ENCODE results near the gene DENND1A. TPM values are rescaled to one million over a fixed set of nuclear protein-coding genes. Genes with fewer than 3 reads are reported as not detected.

Gene DENND1A
- total RNA-seq, 2 experiments from 2014 or later: 13.9 to 20.3 TPM

DNA sequence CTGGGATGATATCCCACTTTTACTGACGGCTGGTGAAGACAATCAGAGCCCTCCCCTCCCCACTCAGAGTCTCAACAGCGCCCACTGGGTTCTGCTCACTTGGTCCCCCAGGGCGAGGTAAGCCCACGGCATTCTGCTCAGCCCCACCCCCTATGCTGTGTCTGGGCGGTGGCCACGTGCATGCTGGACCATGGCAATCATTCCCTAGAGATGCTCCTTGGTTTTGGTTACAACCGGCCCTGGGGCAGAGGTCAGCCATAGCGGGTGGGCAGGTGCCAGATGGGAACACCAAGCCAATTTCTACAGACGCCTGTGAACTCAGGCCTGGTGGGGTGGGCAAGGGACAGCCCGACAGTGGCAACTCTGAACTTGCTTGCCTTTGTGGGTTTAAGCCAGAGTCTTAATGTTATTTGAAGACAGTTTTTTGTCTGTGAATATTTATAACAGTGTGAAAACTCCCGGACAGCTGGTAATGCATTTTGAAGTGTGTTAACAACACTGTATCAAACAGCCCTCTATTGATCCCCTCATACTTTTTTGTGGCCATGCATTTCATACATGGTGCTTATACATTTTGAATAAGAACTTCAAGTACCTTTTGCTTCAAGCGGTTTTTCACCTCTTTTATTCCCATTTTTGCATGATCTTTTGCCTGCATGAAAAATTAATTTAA is 479.7 kb downstream of the DENND1A start:
- Mint-ChIP-seq H3K27ac (no peak overlapping the region), H3K9me3 (no peaks in the 10 kb centered on the region), H3K4me3 (no peak overlapping the region), H3K36me3 (peaks cover 3% of the 10 kb centered on the region), H3K4me1 (no peaks in the 10 kb centered on the region), H3K27me3 (no peaks in the 10 kb centered on the region)
- ATAC-seq (ENCODE audit: low read depth) (no peak), DNase-seq (no peak)
- POLR2A ChIA-PET: no interaction called here

DNA sequence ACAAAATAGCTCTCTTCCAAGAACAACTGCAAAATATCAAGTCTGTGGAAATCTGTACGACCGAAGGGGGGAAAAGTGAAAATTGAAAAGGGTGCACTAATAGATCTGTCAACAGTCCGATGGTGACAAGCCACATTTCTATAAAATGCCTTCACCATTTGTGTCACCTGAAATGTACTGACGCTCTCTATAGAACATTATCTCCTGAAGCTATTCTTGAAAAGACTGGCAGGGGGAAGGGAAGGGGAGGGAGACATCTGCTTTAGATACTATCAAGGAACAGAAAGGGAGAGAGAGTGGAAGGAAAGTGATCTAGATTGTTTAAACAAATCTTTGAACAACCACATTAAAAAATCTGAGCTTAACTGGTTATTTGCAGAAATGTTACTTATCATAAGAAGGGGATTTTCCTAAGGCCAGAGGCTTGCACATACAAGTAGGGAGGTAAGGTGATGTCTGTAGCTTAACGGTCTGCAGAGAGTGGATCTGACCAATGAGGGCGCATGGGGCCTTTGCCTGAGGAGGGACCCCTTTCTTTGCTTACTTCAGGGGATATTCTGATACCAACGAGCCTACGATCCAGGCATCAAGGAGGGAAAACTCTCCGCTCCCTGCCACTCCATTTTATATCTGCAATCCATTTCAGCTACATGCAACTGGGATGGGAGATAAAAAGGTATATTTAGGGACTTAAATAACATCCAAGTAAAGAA is 481.8 kb downstream of the DENND1A start:
- Mint-ChIP-seq H3K36me3 (peaks cover 3% of the 10 kb centered on the region), H3K27ac (no peak overlapping the region), H3K4me1 (no peaks in the 10 kb centered on the region), H3K27me3 (no peaks in the 10 kb centered on the region), H3K4me3 (no peak overlapping the region), H3K9me3 (no peaks in the 10 kb centered on the region)
- POLR2A ChIA-PET: no interaction called here
- no peak for DNase-seq
- no peak for ATAC-seq (ENCODE audit: low read depth)

DNA sequence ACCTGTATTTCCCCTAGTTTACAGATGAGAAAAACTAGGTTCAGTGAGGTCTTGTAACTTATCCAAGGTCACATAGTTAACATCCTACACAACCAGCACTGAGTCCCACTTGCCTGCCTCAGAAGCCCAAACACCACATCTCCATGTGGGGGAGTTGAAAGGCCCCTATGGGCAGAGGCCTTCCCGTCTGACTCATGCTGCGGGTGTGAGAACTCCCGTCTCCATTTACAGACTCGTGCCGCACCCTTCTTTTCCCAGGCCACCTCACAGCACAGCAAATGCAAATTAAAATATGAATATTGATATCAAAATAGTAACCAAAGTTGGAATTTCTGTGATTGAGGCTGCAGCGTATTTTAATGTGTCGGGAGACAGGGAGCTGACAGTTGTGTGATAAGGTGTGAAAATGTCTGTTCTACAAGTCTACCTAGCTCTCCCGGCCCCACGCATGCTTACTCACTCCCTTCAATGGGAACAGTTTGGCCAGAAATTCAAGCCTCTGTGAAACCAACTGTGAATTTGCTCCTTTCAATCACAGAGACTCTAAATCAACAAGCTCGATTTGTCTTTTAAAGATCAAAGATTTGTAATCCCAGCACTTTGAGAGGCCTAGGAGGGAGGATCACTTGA is 483.8 kb downstream of the DENND1A start:
- Mint-ChIP-seq H3K36me3 (no peaks in the 10 kb centered on the region), H3K9me3 (no peaks in the 10 kb centered on the region), H3K27ac (no peak overlapping the region), H3K4me1 (no peaks in the 10 kb centered on the region), H3K4me3 (no peak overlapping the region), H3K27me3 (no peaks in the 10 kb centered on the region)
- no peak for DNase-seq
- ATAC-seq (ENCODE audit: low read depth): no peak
- POLR2A ChIA-PET: no interaction called here

DNA sequence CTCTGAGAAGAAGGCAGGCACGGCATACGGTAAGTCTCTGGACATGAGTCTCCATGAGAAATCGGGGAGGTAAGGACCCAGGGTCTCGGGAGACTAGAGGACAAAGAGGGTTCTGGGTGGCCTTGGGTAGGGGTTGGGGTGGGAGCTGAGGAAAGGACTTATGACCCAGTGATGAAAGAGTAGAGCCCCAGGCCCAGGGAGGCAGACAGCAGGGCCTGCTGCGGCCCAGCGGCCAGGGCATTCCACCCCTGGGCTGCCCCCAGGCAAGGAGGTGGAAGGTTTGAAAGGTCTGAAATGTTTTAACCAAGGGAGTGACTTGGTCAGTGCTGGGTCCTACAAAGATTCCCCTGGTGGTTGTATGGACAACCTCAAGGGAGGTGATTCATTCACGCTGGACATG is 484.8 kb downstream of the DENND1A start:
- DNase-seq: no peak
- no peaks in the 10 kb centered on the region for H3K27me3 Mint-ChIP-seq
- H3K27ac Mint-ChIP-seq: no peak overlapping the region
- no peaks in the 10 kb centered on the region for H3K36me3 Mint-ChIP-seq
- ATAC-seq (ENCODE audit: low read depth): no peak
- no peaks in the 10 kb centered on the region for H3K4me1 Mint-ChIP-seq
- POLR2A ChIA-PET: no interaction called here
- no peaks in the 10 kb centered on the region for H3K9me3 Mint-ChIP-seq
- no peak overlapping the region for H3K4me3 Mint-ChIP-seq

DNA sequence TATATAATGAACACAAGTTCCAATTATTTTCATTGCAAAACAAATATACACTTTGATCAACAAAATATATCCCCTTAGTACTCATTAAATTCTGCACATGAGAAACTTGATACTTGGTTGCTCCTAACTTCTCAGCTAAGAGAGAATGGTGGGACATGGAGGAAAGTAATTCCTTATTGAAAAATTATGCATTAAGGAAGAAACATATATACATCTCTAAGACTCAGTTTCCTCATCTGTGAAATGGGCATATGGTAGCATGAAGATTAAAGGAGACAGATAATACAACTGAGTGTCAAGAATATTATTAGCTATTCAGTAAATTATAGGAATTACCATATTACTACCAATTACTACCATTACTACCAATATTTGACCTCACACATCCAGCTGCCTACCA is 488.2 kb downstream of the DENND1A start:
- Mint-ChIP-seq H3K4me3 (no peak overlapping the region), H3K36me3 (no peaks in the 10 kb centered on the region), H3K27me3 (no peaks in the 10 kb centered on the region), H3K4me1 (no peaks in the 10 kb centered on the region), H3K9me3 (no peaks in the 10 kb centered on the region), H3K27ac (no peak overlapping the region)
- DNase-seq (no peak), ATAC-seq (ENCODE audit: low read depth) (no peak)
- POLR2A ChIA-PET: no interaction called here

DNA sequence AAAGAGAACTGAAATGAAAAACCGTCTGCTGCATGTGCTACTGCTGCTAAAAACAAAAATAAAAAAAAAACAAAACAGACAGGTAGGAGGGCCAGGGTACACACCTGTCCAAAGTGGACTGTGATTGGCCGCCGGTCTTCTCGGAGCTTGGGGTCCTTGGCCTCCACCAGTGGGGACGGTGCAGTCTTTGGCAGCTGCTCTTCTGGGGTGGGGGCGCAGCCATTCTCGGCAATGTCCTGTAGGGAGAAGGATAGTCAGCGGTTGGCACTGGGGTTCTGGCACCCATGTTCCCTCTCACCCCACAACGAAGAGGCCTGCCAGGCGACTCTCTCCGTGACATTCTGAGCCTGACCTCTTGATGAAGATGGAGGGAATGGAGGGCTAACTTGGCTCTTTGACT is 489.7 kb downstream of the DENND1A start:
- Mint-ChIP-seq H3K27me3 (no peaks in the 10 kb centered on the region), H3K9me3 (no peaks in the 10 kb centered on the region), H3K4me3 (no peak overlapping the region), H3K4me1 (peaks cover 3% of the 10 kb centered on the region), H3K36me3 (no peaks in the 10 kb centered on the region), H3K27ac (no peak overlapping the region)
- ATAC-seq (ENCODE audit: low read depth) (no peak), DNase-seq (no peak)
- POLR2A ChIA-PET: no interaction called here

DNA sequence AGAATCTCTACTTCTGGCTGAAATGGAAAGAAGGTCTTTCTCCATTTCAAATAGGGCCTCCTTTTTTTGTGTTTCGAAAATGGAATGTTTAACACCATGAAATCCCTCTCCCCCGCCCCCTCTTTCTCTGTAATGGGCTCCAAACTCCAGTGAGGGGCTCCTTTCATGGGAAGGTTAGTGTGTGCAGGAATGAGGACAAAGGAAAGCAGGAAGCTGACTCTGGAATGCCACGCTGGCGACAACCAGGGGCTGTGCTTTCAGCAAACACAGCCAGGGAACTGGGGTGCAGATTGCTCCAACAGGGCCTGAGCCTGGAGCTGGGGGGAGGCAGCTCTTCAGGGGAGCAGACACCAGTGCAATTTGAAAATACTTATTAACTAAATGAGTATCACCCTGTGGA is 491.1 kb downstream of the DENND1A start:
- Mint-ChIP-seq H3K36me3 (peaks cover 3% of the 10 kb centered on the region), H3K4me1 (peaks cover 3% of the 10 kb centered on the region), H3K4me3 (no peak overlapping the region), H3K27ac (no peak overlapping the region), H3K27me3 (no peaks in the 10 kb centered on the region), H3K9me3 (no peaks in the 10 kb centered on the region)
- ATAC-seq (ENCODE audit: low read depth) (no peak), DNase-seq (no peak)
- POLR2A ChIA-PET: no interaction called here

DNA sequence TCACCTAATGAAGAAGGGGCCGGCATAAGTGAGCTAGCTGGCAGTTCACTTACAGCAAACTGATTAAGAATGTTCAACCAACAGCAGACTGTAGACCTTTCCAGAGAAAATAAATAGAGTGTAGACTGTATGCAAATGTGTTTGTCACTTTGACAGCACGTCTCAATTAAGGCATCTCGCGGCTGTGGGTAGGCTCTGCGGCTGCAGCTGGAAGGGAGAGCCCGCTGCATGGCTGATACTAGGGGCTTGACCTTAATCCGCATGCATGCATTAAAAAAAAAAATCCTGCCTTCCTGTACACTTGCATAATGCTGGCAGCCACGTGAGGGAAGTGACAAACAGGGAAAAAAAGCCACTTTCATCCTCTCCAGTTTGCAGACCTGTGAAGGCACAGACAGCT is 491.6 kb downstream of the DENND1A start:
- no peaks in the 10 kb centered on the region for H3K27me3 Mint-ChIP-seq
- no peak overlapping the region for H3K27ac Mint-ChIP-seq
- no peak for DNase-seq
- H3K36me3 Mint-ChIP-seq: peaks cover 3% of the 10 kb centered on the region
- no peaks in the 10 kb centered on the region for H3K9me3 Mint-ChIP-seq
- POLR2A ChIA-PET: no interaction called here
- peaks cover 3% of the 10 kb centered on the region for H3K4me1 Mint-ChIP-seq
- H3K4me3 Mint-ChIP-seq: no peak overlapping the region
- ATAC-seq (ENCODE audit: low read depth): no peak

DNA sequence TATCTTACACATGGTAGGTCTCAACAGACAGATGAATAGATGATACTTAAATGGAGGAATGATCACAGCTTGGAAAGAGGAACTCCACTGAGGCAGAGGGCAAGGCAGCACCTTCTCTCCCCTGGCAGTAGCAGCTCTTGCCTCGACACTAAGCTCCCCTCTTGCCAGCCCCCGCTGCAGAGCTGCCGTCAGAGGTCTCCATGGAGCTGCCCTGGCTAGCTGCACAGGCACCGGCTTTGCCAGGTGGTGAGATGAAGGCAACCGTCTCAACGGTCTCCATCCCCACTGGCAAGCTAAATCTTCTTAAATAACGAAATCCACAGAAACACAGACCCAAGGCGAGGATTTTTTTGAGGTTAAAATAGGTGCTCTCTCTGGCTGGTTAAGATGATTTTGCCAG is 492.7 kb downstream of the DENND1A start:
- Mint-ChIP-seq H3K4me1 (peaks cover 3% of the 10 kb centered on the region), H3K27ac (no peak overlapping the region), H3K9me3 (no peaks in the 10 kb centered on the region), H3K27me3 (no peaks in the 10 kb centered on the region), H3K4me3 (no peak overlapping the region), H3K36me3 (peaks cover 3% of the 10 kb centered on the region)
- DNase-seq (no peak), ATAC-seq (ENCODE audit: low read depth) (no peak)
- POLR2A ChIA-PET: no interaction called here

DNA sequence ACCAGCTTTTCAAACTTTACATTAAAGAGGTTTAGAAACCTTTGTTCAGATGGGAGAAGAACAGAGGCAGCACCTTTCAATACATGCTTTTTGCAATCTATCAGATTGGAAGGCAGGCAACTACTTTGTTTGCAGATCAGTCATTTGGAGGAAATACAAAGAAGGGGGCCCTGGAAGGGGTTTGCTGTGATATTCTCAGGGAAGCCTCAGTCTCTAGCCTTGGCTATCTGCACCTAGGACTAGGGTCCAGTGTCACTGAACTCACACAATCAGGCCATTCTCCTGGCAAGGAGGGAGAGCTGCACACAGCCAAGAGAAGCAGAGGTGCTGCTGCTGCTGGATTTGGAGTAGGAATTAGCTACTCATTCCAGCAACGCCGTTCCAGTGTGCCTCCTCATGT is 494.5 kb downstream of the DENND1A start:
- Mint-ChIP-seq H3K4me1 (peaks cover 3% of the 10 kb centered on the region), H3K4me3 (no peak overlapping the region), H3K9me3 (no peaks in the 10 kb centered on the region), H3K27ac (no peak overlapping the region), H3K27me3 (no peaks in the 10 kb centered on the region), H3K36me3 (peaks cover 3% of the 10 kb centered on the region)
- no peak for ATAC-seq (ENCODE audit: low read depth)
- POLR2A ChIA-PET: no interaction called here
- DNase-seq: no peak

DNA sequence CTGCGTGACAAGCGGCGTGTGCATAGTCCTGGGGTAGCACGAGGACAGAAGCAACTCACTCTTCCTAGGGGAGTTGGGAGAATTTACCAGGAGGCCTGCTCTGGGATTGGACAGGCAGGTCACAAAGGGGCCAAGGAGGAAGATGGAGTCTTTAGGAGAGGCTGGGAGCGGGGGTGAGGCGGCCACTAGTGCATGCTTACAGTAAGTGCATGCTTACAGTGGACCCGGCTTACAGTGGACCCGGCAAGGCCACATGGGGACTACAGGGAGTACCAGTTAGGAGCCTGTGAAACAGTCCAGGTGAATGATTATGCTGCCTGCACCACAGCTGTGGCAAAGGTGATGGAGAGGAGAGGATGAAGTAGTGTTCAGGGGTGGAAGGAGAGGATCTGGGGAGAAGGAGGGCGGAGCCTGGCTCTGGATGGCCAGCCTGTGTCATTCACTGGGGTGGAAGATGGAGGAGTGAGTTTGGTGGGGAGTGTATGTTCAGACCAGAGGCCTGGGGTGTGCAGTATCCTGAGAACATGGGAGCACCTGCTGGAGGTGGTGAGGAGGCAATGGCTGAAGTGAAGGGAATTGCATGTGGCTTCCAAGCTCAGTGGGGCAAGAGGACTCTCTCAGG is 495.2 kb downstream of the DENND1A start:
- Mint-ChIP-seq H3K4me3 (no peak overlapping the region), H3K36me3 (peaks cover 6% of the 10 kb centered on the region), H3K27ac (no peak overlapping the region), H3K27me3 (no peaks in the 10 kb centered on the region), H3K9me3 (peaks cover 2% of the 10 kb centered on the region), H3K4me1 (peaks cover 3% of the 10 kb centered on the region)
- POLR2A ChIA-PET: no interaction called here
- ATAC-seq (ENCODE audit: low read depth) (no peak), DNase-seq (no peak)

DNA sequence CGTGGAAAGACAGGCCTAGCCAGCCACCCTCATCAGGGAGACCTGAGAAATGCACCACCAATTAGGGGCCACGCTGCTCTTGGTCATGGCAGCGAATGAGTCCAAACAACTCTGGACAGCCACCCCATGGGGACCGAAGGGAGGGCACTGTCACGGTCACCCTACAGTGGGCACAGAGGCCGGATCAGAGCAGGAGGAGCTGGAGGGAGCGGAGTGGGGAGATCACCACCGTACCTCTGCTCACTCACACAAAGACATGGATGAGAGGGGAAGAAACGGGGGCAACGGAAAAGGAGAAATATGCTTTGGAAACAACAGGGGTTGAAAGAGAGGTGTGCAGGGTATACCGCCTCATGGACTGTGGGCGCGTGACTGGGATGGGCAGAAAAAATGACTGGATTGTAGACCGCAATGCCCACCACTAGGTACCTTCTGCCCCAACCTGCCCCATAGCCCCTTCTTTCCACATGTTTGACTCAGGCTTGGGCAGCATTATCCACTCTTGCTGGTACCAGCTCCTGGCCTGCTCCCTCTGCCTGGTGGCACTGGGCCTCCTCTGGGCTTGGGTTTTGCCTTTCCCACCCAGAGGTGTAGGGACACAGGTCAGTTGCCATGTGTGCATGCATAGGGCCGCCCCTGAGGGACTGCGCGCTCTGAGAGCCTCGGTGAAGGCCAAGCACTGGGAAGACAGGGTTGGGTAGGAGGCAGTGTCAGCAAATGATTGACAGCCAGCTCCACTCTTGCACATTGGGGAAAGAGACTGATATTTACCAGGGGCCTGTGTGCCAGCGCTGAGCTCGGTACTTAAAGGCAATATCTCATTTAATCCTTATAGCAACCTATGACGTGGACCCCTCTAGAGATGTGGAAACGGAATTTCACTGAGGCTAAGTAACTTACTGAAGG is 497.3 kb downstream of the DENND1A start:
- Mint-ChIP-seq H3K9me3 (peaks cover 2% of the 10 kb centered on the region), H3K27ac (no peak overlapping the region), H3K36me3 (peaks cover 6% of the 10 kb centered on the region), H3K4me3 (no peak overlapping the region), H3K27me3 (no peaks in the 10 kb centered on the region), H3K4me1 (peaks cover 3% of the 10 kb centered on the region)
- no peak for ATAC-seq (ENCODE audit: low read depth)
- DNase-seq: no peak
- POLR2A ChIA-PET: no interaction called here

DNA sequence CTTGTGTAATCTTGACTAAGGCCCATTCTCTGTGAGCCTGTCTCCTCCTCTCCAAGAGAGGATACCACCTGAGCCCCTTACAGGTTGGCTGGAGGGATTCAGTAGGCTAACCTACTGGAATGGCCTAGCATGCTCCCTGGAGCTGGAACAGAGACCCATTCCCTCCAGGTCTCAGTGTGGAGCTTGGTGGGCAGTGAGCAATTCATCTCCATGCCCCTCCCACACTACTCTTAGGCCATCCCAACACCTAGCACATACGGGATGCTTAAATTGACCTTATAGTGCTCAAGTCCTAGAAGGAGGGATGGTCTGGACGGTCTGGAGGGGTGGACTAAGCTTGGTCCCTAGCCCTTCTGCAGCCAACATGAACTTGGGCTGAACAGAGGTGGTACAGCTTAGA is 498.3 kb downstream of the DENND1A start:
- Mint-ChIP-seq H3K36me3 (peaks cover 6% of the 10 kb centered on the region), H3K27ac (no peak overlapping the region), H3K27me3 (no peaks in the 10 kb centered on the region), H3K9me3 (peaks cover 2% of the 10 kb centered on the region), H3K4me1 (peaks cover 3% of the 10 kb centered on the region), H3K4me3 (no peak overlapping the region)
- no peak for DNase-seq
- ATAC-seq (ENCODE audit: low read depth): no peak
- POLR2A ChIA-PET: no interaction called here
